ENCODE measurements around the gene RBM8A. TPM values are rescaled to one million over a fixed set of nuclear protein-coding genes. Genes with fewer than 3 reads are reported as not detected.

Gene RBM8A
- polyA plus RNA-seq, 1 of the 3 experiments (the other 2 are of a cell fraction): 236 TPM

DNA sequence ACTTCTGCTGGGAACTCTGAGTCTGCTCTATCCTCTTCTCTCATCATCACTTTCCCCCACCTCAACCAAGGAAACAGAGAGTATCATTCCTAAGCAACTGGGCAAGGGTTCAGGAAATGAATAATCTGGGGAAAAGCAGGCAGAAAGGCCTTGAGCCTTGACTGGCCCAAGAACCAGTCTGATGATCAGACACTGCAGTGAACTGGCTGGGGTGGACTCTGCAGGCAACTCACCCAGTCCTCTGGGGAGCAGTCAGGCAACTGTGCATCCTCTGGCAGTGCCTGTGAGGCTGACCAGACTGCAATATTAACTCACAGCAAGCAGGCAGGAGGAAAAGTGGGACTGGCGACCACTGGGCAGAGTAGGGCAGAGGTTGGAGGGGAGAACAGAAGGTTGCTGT lies 42.6 kb downstream of the RBM8A start:
- Histone ChIP-seq H3K36me3 (replicated peaks in 1 of 2; ENCODE audit: control insufficient read depth in 1 of 2, insufficient read depth in 2 of 2, low read length in 1 of 2) (no peaks in the 10 kb centered on the region), H4K20me1 (ENCODE audit: insufficient read depth) (no peaks in the 10 kb centered on the region), H3K4me2 (peak overlapping the region; percentile 87), H3K9me2 (no peaks in the 10 kb centered on the region), H3F3A (replicated peaks; ENCODE audit: insufficient read depth) (peaks cover 7% of the 10 kb centered on the region), H3K27me3 (ENCODE audit: insufficient read depth) (no peaks in the 10 kb centered on the region), H3K9me3 (no peaks in the 10 kb centered on the region), H3K27ac (ENCODE audit: low read depth in 2 of 2, low read length in 1 of 2) (no peak overlapping the region), H3K9ac (no peak overlapping the region), H2AFZ (ENCODE audit: low read depth) (no peak overlapping the region), H3K4me1 (ENCODE audit: control insufficient read depth in 1 of 2, insufficient read depth in 2 of 2, low read depth in 1 of 2, low read length in 1 of 2) (peaks cover 2 to 15% of the 10 kb centered on the region in 2 experiments; a peak in 3 of 4 replicates), H3K79me2 (ENCODE audit: insufficient read depth) (no peaks in the 10 kb centered on the region), H3K4me3 (ENCODE audit: low read depth in 2 of 2, low read length in 1 of 2) (0 out of 4 replicates have a peak overlapping the region, but pooled peaks of 1 of the 2 experiments have one; percentile 3)
- no peak for DNase-seq
- ChIA-PET POLR2A (no interaction called here), CTCF (interaction anchor here (1.5 to 6.5 kb wide), 3 partner anchors 7 to 39 kb away, joined by 4 to 54 read pairs (median 6); partner anchors contain the start of genes ITGA10 and NUDT17)
- TF ChIP-seq RAD21 (IDR thresholded peaks at IDR 0.05; ENCODE audit: low read length) (no peak), FOXJ3 (CRISPR knock-in tag; IDR thresholded peaks at IDR 0.05) (no peak), IRF3 (IDR thresholded peaks at IDR 0.05; ENCODE audit: low read depth, low read length) (no peak), MXI1 (IDR thresholded peaks at IDR 0.05; ENCODE audit: low read depth, low read length) (no peak), POLR2AphosphoS5 (IDR thresholded peaks at IDR 0.05; ENCODE audit: low read depth, low read length) (no peak), JUND (IDR thresholded peaks at IDR 0.05) (no peak), ELF1 (IDR thresholded peaks at IDR 0.05) (no peak), EZH2phosphoT487 (IDR thresholded peaks at IDR 0.05; ENCODE audit: borderline replicate concordance, low read depth) (no peak)
- TF ChIP-seq, protein P1, sequence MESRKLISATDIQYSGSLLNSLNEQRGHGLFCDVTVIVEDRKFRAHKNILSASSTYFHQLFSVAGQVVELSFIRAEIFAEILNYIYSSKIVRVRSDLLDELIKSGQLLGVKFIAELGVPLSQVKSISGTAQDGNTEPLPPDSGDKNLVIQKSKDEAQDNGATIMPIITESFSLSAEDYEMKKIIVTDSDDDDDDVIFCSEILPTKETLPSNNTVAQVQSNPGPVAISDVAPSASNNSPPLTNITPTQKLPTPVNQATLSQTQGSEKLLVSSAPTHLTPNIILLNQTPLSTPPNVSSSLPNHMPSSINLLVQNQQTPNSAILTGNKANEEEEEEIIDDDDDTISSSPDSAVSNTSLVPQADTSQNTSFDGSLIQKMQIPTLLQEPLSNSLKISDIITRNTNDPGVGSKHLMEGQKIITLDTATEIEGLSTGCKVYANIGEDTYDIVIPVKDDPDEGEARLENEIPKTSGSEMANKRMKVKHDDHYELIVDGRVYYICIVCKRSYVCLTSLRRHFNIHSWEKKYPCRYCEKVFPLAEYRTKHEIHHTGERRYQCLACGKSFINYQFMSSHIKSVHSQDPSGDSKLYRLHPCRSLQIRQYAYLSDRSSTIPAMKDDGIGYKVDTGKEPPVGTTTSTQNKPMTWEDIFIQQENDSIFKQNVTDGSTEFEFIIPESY (IDR thresholded peaks at IDR 0.05; ENCODE audit: borderline replicate concordance, low read depth): no peak
- 67% methylated on average over 1 of the region's 1 CpG for WGBS (ENCODE audit: low lambda C conversion rate)

GRCh38 chr1:145879775-145880174 lies 47.5 kb downstream of the RBM8A start:
- no peak for DNase-seq
- Histone ChIP-seq H3K9me2 (no peaks in the 10 kb centered on the region), H3K4me2 (no peak overlapping the region), H3K27ac (ENCODE audit: low read depth in 2 of 2, low read length in 1 of 2) (no peak overlapping the region), H3K9me3 (no peaks in the 10 kb centered on the region), H3K4me1 (ENCODE audit: control insufficient read depth in 1 of 2, insufficient read depth in 2 of 2, low read depth in 1 of 2, low read length in 1 of 2) (peaks cover 0 to 7% of the 10 kb centered on the region in 2 experiments; a peak in 3 of 4 replicates), H3K4me3 (ENCODE audit: low read depth in 2 of 2, low read length in 1 of 2) (no peak overlapping the region), H3K27me3 (ENCODE audit: insufficient read depth) (no peaks in the 10 kb centered on the region), H4K20me1 (ENCODE audit: insufficient read depth) (no peaks in the 10 kb centered on the region), H3K36me3 (replicated peaks in 1 of 2; ENCODE audit: control insufficient read depth in 1 of 2, insufficient read depth in 2 of 2, low read length in 1 of 2) (no peaks in the 10 kb centered on the region), H3K9ac (no peak overlapping the region), H3K79me2 (ENCODE audit: insufficient read depth) (no peaks in the 10 kb centered on the region), H2AFZ (ENCODE audit: low read depth) (no peak overlapping the region), H3F3A (replicated peaks; ENCODE audit: insufficient read depth) (peaks cover 7% of the 10 kb centered on the region)
- CTCF ChIA-PET: interaction anchor here (1.3 to 6.5 kb wide), 3 partner anchors 12 to 34 kb away, joined by 3 to 54 read pairs (median 37); partner anchors contain the start of gene NUDT17
- WGBS (ENCODE audit: low lambda C conversion rate): 76% methylated on average over 5 of the region's 5 CpGs
- no peak for TF ChIP-seq FOXJ3 (CRISPR knock-in tag; IDR thresholded peaks at IDR 0.05)
- TF ChIP-seq SMC3 (IDR thresholded peaks at IDR 0.05; ENCODE audit: low read depth, low read length): no peak
- TF ChIP-seq, protein P2, sequence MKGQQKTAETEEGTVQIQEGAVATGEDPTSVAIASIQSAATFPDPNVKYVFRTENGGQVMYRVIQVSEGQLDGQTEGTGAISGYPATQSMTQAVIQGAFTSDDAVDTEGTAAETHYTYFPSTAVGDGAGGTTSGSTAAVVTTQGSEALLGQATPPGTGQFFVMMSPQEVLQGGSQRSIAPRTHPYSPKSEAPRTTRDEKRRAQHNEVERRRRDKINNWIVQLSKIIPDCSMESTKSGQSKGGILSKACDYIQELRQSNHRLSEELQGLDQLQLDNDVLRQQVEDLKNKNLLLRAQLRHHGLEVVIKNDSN (IDR thresholded peaks at IDR 0.05; ENCODE audit: borderline replicate concordance, low read depth): no peak
- TF ChIP-seq GABPA (IDR thresholded peaks at IDR 0.05; ENCODE audit: low read depth): no peak
- POLR2A ChIA-PET: no interaction called here

Measured in SK-N-SH (cell line).